Lower leg skin (tissue), 3 donors: ENCODE measurements around the gene KCNG2.

ENCODE experiments used
- POLR2A ChIP-seq, 2 donors: fragments of 450-650 bp; IDR thresholded peaks; one replicate each; pipeline ENCODE4 v1.6.1; 2016 to 2017; ENCODE audit warnings: antibody characterized with exemption in 2 of 2, mild to moderate bottlenecking in 1 of 2, moderate library complexity in 1 of 2
- TF ChIP-seq, protein P1 (sequence below), 3 donors: fragments of 450-650 bp; IDR thresholded peaks; one replicate each; pipeline ENCODE4 v1.5.1; 2016; ENCODE audit warnings: antibody characterized with exemption in 3 of 3, mild to moderate bottlenecking in 3 of 3, moderate library complexity in 2 of 3

GRCh38 chr18:79871481-79872091 lies 73.8 kb downstream of the KCNG2 start:
- no peak for TF ChIP-seq POLR2A (IDR thresholded peaks at IDR 0.05)
- TF ChIP-seq, protein P1, sequence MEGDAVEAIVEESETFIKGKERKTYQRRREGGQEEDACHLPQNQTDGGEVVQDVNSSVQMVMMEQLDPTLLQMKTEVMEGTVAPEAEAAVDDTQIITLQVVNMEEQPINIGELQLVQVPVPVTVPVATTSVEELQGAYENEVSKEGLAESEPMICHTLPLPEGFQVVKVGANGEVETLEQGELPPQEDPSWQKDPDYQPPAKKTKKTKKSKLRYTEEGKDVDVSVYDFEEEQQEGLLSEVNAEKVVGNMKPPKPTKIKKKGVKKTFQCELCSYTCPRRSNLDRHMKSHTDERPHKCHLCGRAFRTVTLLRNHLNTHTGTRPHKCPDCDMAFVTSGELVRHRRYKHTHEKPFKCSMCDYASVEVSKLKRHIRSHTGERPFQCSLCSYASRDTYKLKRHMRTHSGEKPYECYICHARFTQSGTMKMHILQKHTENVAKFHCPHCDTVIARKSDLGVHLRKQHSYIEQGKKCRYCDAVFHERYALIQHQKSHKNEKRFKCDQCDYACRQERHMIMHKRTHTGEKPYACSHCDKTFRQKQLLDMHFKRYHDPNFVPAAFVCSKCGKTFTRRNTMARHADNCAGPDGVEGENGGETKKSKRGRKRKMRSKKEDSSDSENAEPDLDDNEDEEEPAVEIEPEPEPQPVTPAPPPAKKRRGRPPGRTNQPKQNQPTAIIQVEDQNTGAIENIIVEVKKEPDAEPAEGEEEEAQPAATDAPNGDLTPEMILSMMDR (IDR thresholded peaks at IDR 0.05): no peak
